ENCODE measurements around the gene MVB12B. TPM values are rescaled to one million over a fixed set of nuclear protein-coding genes. Genes with fewer than 3 reads are reported as not detected.

Gene MVB12B
- total and polyA plus RNA-seq, 8 donors = 19.9 to 25.3 (median 22.8) TPM

DNA sequence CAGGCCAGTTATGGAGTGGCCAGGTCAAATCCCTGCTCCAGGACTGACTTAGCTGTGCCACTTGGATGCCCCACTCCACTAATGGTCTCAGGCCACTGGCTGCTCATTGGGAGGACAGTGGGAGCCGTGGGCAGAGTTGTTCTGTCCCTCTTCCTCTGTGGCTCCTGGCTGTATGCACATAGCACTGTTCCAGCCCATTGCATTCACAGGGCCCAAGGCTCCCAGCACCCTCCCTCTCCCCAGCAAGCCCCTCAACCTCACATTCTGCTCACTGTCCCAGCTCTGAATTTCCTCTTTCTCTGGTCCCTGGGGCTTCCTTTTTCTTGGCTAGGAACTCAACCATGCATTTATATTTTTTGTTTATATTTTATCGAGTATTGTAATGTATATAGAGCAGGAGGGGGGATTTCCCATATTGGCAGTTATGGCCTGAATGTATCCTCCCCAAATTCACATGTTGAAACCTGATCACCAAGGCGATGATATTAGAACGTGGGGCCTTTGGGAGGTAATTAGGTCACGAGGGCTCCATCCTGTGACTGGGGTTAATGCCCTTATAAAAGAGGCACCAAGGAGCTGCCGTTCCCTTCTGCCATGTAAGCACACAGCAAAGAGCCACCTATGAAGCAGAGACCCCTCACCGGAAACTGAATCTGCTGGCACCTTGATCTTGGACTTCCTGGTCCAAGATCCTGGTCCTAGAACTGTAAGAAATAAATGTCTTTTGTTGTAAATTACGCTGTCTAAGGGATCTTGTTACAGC is 17.0 kb upstream of the MVB12B start:
- Histone ChIP-seq H3K4me1 (no peaks in the 10 kb centered on the region), H3K27ac (no peak overlapping the region), H3K9me3 (no peaks in the 10 kb centered on the region), H3K27me3 (no peaks in the 10 kb centered on the region), H3K4me3 (no peak overlapping the region), H3K36me3 (no peaks in the 10 kb centered on the region)
- ATAC-seq = no peak
- no peak for TF ChIP-seq CTCF (IDR thresholded peaks at IDR 0.05)
- no peak for DNase-seq
- intact Hi-C loops (cut with DNase I) = loop anchor here in 1 of 2 donors (10.0 kb wide), 1 partner anchor 175 kb away; no protein-coding TSS in a partner anchor

DNA sequence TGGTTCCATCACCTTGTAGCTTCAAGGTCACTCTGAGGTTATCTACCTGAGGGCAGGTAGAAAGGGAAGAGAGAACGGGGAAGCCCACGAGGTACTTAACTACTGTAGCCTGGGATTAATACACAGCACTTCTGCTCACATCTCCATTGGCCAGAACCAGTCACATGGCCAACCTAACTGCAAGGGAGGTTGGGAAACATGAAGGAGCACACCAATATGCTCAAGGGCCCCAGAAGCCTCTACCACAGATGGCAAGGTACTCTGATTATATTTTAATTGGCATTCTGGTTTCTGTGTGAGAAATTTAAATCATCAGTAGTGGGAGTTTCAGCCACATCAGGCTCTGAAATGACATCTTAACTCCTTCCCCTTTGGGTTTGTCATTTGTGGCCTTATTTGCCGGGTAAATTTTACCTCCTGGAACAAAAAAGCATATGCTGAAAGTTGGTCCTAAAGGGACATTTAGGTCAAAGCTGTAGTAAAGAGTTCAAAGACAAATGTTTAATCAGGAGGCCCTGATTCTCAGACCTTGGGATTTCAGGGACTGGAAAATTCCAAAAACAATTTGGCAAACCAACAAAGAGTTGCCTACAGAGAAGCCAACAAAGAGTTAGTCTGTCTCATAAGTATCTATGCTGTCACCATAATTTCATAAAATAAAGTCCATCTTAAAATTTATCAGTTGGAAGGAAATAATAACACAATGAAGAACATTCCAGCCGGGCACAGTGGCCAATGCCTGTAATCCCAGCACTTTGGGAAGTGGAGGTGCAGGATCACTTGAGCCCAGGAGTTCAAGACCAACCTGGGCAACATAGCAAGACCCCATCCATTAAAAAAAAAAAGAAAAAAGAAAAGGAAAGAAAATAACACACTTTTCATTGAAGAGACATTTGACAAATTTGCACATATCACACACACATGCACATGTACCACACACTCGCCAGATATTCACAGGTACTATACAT is 13.8 kb upstream of the MVB12B start:
- no peaks in the 10 kb centered on the region for H3K9me3 ChIP-seq
- DNase-seq (no peak), ATAC-seq (no peak)
- TF ChIP-seq CTCF (IDR thresholded peaks at IDR 0.05) = no peak
- no peaks in the 10 kb centered on the region for H3K4me1 ChIP-seq
- no peaks in the 10 kb centered on the region for H3K27me3 ChIP-seq
- no peaks in the 10 kb centered on the region for H3K36me3 ChIP-seq
- intact Hi-C loops (cut with DNase I) = no loop called here
- H3K4me3 ChIP-seq = no peak overlapping the region
- H3K27ac ChIP-seq = no peak overlapping the region

DNA sequence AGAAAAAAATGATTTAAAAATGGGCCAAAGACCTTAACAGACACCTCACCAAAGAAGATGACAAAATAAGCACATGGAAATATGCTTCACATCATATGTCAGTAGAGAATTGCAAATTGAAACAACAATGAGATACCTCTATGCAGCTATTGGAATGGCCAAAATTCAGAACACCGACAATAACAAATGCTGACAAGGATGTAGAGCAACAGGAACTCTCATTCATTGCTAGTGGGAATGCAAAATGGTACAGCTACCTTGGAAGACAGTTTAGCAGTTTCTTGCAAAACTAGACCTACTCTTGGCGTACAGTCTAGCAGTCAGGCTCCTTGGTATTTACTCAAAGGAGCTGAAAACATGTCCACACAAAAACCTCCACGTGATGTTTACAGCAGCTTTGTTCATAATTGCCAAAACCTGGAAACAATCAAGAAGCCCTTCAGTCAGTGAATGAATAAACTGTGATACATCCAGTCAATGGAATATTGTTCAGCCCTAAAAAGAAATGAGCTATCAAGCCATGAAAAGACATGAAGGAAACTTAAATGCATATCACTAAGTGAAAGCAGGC is 10.5 kb upstream of the MVB12B start:
- H3K4me3 ChIP-seq = no peak overlapping the region
- H3K4me1 ChIP-seq = no peaks in the 10 kb centered on the region
- H3K9me3 ChIP-seq = no peaks in the 10 kb centered on the region
- no peak for DNase-seq
- TF ChIP-seq CTCF (IDR thresholded peaks at IDR 0.05) = no peak
- no peak overlapping the region for H3K27ac ChIP-seq
- H3K27me3 ChIP-seq = no peaks in the 10 kb centered on the region
- H3K36me3 ChIP-seq = no peaks in the 10 kb centered on the region
- intact Hi-C loops (cut with DNase I) = loop anchor here in 1 of 2 donors (5.0 kb wide), 1 partner anchor 86 kb away; no protein-coding TSS in a partner anchor
- ATAC-seq = no peak

DNA sequence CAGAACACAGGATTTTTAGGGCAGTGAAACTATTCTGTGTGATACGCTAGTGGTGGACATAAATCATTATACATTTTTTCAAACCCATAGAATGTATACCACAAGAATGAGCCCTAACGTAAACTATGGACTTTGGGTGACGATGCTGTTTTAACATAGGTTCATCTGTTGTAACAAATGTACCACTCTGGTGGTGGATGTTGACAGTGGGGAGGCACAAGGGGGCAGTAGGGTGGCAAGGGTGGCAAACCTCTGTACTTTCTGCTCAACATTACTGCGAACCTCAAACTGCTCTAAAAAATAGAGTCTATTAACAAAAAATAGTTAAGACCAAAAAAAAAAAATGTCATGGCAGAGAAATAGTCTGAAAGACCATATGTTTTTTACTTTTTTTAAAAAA is 9.1 kb upstream of the MVB12B start:
- peak; percentile 29 to 37 for TF ChIP-seq CTCF (IDR thresholded peaks at IDR 0.05)
- intact Hi-C loops (cut with DNase I) = loop anchor here in 1 of 2 donors (5.0 kb wide), 1 partner anchor 85 kb away; no protein-coding TSS in a partner anchor
- H3K36me3 ChIP-seq = no peaks in the 10 kb centered on the region
- H3K4me3 ChIP-seq = no peak overlapping the region
- no peaks in the 10 kb centered on the region for H3K9me3 ChIP-seq
- H3K4me1 ChIP-seq = no peaks in the 10 kb centered on the region
- no peak overlapping the region for H3K27ac ChIP-seq
- H3K27me3 ChIP-seq = no peaks in the 10 kb centered on the region
- peak; percentile 80 for ATAC-seq
- no peak for DNase-seq

Measured in left lung (tissue), 10 donors.